CD4-positive, alpha-beta T cell treated with Interleukin-1 beta for 1 hour (primary cell): Measurements from ENCODE around the gene ZNF594.
A peak's percentile ranks its signal among the peaks of the same experiment; 100 is the strongest.
"Not testable (repeated sequence)": the region's sequence is repeated elsewhere in the genome, so short reads cannot be mapped to it uniquely, and the experiment has no call there.

Experiments used
- DNase-seq, 2 donors: peaks; one replicate each; pipeline ENCODE4 v3.0.0-alpha.2; 2020 to 2022

Gene ZNF594

GRCh38 chr17:5191541-5192417, at the start of gene ZNF594:
Gene ZNF594, minus strand, starts transcription at chr17:5191868. Its CDS starts 7,612 bp downstream, at chr17:5184256.
- DNase-seq, result peak; percentile 97 to 98

- DNase-seq, result not testable (repeated sequence)
Observed at GRCh38 chr17:5239769-5240168, 48.1 kb upstream of the ZNF594 start.

GRCh38 chr17:5238333-5238732, 46.7 kb upstream of the ZNF594 start:
- DNase-seq, result peak in 1 of 2 donors; percentile 44

DNA sequence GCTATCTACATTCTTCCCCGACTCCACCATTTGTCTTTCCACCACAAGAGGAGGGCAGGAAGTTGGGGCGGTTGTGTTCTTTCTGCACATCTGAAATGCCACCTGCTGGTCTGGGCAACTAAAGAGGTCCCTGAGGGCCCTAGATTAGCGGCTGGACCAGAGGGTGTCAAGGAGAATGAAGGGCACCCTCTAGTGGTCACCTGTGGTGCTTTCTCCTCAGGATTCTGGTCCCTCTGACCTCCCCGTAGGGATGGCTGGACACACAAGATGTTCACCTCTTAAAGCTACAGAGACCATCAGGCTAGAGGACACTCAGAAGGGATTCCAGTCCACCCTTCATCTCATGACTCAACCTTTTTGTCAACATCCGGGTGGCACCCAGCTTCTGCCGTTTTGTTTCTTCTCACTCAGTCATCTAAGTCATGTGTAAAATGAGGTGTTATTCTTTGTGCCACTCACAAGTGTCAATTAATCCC, 45.9 kb upstream of the ZNF594 start:
- DNase-seq, result peak; percentile 56 to 70

GRCh38 chr17:5236938-5237540, 45.4 kb upstream of the ZNF594 start:
- DNase-seq, result no peak

DNA sequence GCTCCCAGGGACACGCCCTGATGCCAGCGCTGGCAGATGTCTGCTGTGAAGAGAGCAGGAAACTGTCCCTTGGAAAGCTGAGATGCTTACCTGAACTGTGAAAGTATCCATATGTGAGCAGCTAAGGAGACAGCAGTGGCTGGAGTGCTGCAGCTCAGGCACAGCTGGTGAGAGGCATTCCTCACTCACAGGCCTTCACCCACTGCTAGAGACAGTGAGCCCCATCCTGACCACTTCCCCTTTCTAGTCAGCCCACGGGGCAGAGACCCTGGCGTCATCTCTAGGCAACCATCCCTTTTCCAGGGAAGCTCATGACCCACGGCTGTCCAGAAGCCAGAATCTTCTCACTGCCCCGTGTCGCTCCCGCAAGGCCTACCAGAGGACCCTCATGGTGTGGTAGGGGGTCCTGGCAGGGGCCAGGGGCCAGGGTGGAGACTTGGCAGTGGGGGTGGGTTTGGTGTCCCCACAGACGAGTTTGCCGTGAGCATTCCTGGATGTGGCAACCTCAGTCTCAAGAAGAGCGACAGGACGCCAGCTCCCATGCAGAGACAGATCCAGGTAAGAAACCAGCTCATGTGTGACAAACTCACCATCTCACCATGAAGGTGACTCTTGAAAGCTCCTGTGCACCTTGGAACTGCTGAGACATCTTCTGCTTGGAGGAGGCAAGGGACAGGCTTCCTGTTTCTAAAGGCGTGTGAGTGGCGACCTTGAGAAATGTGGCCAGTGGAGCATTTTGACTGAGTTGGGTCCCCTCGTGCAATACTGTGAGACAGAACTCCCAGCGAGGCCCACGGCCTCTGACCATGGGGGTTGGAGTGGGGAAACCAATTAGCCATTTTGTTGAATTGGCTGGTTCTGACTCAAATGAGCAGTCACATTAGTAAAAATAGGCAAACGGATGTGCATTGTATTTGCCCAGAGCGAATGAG, 43.2 kb upstream of the ZNF594 start, which contains the start of gene SCIMP:
TSS of gene SCIMP (minus strand) at position 216 of the 932 bp plus-strand sequence. CDS start at position 111, 105 bp downstream.
- peak in 1 of 2 donors; percentile 68 for DNase-seq

DNA sequence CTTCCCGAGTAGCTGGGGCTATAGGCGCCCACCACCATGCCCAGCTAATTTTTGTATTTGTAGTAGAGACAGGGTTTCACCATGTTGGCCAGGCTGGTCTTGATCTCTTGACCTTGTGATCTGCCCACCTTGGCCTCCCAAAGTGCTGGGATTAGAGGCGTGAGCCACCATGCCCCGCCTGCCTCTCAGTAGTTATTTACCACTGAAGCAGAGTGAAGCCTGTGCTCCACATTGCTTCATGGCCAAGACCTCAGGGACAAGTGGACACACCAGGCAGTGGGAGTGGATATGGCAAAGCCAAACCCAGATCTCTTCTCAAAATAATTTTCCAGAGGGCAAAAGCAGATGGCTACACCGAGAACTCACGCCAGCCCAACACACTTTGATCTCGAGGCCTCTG, 41.8 kb upstream of the ZNF594 start:
- not testable (repeated sequence) for DNase-seq

- DNase-seq, result peak; percentile 44 to 55
Observed at GRCh38 chr17:5226940-5227878, 35.5 kb upstream of the ZNF594 start.

- no peak for DNase-seq
Observed at GRCh38 chr17:5225668-5226457, 34.2 kb upstream of the ZNF594 start.

DNA sequence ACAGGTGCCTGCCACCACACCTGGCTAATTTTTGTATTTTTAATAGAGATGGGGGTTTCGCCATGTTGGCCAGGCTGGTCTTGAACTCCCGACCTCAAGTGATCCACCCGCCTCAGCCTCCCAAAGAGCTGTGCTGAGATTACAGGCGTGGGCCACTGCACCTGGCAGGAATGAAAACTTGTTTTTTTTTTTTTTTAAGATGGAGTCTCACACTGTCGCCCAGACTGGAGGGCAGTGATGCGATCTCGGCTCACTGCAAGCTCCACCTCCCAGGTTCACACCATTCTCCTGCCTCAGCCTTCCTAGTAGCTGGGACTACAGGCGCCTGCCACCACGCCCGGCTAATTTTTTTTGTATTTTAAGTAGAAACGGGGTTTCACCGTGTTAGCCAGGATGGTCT, 30.2 kb upstream of the ZNF594 start:
- DNase-seq, result peak in 1 of 2 donors; percentile 32

- no peak for DNase-seq
Observed at GRCh38 chr17:5220074-5220473, 28.4 kb upstream of the ZNF594 start.

GRCh38 chr17:5219536-5219935, 27.9 kb upstream of the ZNF594 start:
- DNase-seq, result no peak

GRCh38 chr17:5217562-5217961, 25.9 kb upstream of the ZNF594 start:
- DNase-seq, result not testable (repeated sequence)

DNA sequence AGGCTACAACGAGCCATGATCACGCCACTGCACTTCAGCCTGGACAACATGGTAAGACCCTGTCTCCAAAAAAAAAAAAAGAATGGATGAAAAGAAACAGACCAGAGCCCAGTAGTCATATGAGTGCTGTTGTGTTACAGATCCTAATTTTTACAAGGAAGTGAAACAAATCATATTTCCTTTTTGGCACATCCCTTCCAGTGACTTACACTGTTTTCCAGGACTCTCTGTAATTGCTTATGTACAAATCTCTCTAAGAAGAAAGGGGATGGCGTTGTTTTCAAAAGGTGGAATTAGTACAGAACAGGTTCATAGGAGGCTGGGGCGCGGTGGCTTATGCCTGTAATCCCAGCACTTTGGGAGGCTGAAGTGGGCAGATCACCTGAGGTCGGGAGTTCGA, 19.8 kb upstream of the ZNF594 start:
- DNase-seq, result no peak

GRCh38 chr17:5210614-5211252, 19.1 kb upstream of the ZNF594 start:
- DNase-seq, result no peak

DNA sequence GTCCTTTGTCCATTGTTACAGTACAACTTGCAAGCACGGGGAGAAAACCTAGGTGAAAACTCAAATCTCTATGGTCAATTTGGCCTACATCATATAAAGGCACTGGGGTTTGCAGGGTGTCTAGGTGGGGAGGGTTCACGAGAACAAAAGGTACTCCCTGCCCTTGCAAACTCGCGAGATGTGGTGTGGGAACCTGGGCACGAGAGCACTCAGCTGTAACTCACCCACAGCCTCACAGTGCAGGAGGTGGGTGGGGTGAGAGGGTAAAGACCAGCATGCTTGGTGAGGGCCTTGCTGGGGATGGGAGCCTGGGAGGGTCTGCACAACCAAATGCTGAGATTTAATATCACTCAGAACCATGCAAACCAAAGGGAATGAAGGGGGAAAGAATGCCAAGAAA, 18.4 kb upstream of the ZNF594 start:
- no peak for DNase-seq

GRCh38 chr17:5209396-5209795, 17.7 kb upstream of the ZNF594 start:
- no peak for DNase-seq

- no peak for DNase-seq
Observed at GRCh38 chr17:5203908-5204294, 12.2 kb upstream of the ZNF594 start.

- no peak for DNase-seq
Observed at GRCh38 chr17:5203178-5203907, 11.7 kb upstream of the ZNF594 start.

DNA sequence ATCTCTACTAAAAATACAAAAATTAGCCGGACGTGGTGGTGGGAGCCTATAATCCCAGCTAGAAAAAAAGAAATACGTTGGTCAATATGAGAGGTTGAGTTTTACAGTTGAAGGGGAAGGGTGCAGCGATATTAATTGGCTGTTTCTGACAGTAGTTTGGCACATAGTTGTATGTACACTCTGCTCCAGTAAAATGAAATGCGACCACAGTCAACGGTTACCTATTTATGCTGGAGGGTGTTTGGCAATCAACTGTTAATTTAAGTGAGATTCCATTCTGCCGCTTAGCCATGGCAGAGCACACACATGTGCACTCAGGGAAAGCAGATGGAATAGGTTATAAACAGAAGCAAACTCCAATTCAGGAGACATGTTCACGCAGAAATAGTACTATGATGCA, 9.3 kb upstream of the ZNF594 start:
- no peak for DNase-seq
